IPS-NIHi7 (cell line): Measurements from ENCODE around the gene CTNS.
"Not testable (repeated sequence)": the region's sequence is repeated elsewhere in the genome, so short reads cannot be mapped to it uniquely, and the experiment has no call there.

Source experiments
- DNase-seq: peaks from one replicate; pipeline ENCODE4 v3.0.0; 2012; ENCODE audit warnings: mixed read lengths; ENCODE audit errors: extremely low spot score

The CTNS gene

DNA sequence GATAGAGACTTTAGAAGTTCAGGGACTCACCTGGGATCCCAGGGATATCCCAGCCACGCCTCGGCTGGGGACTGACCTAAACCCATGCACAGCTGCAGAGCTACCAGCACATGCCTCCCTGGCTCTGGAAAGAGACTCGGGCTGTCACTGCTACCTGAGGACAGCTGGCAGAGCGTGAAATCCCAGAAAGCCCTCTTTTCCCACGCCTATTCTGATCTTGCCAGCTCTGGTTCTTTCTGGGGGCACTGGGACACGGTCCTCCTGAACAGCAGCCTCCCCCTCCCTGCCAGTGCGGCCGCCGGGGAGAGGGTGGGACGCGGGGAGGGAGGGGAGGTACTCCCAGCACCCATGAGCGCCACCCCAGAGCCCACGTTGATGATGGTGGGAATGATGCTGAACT lies 48.6 kb downstream of the CTNS start:
- DNase-seq: no peak

GRCh38 chr17:3688027-3688553 lies 51.5 kb downstream of the CTNS start:
- DNase-seq: no peak

GRCh38 chr17:3688852-3689261 lies 52.3 kb downstream of the CTNS start:
- DNase-seq: no peak

DNA sequence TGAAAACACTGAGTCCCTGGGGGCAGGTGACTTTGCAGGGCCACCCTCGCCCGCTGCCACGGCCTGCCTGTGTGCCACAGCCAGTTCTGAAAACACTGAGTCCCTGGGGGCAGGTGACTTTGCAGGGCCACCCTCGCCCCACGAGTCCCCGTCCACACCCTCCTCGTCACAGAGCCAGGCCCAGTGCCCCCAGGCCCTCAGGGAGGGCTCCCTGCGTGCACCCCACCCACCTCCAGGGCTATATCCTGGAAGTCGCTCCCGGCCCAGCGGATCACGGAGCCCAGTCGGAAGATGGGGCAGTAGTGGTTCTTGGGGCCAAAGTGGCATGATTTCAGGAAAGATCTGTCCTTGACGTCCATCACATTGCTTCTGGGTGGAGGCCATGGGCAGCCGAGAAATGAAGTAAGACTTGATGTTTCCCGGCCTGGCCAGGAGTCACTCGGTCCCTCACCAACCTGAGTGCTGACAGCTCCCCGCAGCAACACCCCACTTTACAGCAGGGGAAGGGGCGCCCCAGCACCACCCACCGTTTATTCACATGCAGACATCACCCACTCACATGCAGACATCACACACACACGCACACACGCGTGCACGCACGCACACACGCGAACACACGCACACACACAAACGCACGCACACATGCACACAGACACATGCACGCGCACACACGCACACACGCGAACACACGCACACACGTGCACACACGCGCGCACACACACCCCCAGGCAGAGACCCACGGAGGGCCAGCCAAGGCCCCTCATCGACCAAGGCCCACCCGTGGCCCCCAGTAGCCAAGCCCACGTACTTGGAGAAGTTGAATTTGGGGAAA lies 52.9 kb downstream of the CTNS start:
- no peak for DNase-seq

DNA sequence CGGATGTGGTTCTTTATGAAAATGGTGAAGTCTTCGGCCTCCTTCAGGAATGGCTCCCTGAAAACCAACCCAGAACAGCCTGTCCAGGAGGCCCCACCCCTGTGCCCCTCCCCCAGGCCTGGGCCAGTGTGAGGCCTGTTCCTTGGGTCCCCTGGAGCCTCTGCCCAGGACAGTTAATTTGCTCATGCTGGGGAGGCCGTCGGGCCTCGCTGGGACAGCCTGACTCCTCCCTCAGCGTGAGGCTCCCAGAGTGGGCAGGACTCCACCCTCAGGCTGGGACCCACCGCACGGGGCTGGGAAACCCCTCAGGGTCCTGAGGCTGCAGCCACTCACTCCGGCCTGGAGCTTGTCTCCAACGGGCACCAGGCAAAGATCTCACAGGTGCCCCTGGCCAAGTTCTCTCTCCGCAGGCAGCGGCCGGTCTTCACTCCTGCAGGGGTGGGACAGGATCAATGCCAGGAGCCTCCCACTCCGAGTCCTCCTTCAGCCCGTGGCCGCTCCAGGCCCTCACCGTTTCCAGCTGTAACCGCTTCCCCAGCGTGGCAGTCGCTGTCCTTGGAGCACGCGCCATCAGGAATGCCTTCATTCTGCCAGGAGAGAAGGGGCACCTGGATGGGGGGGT lies 53.6 kb downstream of the CTNS start:
- no peak for DNase-seq

- DNase-seq: peak; percentile 57
Measured at GRCh38 chr17:3691617-3692067, 55.1 kb downstream of the CTNS start.

DNA sequence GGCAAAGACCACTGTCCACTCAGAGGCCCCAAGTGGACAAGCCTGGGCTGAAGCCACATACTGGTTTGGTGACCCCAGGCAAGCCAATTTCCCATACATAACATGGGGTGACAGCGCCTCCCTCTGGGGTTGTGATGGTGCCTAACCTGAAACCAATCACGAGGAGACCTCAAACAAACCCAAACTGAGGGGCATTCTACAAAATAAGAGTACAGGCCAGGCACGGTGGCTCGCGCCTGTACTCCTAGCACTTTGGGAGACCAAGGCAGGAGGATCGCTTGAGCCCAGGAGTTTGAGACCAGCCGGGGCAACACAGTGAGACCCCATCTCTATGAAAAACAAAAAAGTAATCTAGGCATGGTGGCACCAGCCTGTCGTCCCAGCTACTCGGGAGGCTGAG lies 55.8 kb downstream of the CTNS start:
- DNase-seq: no peak

GRCh38 chr17:3693141-3693540 lies 56.6 kb downstream of the CTNS start:
- no peak for DNase-seq

- no peak for DNase-seq
Measured at GRCh38 chr17:3693829-3694231, 57.3 kb downstream of the CTNS start.

DNA sequence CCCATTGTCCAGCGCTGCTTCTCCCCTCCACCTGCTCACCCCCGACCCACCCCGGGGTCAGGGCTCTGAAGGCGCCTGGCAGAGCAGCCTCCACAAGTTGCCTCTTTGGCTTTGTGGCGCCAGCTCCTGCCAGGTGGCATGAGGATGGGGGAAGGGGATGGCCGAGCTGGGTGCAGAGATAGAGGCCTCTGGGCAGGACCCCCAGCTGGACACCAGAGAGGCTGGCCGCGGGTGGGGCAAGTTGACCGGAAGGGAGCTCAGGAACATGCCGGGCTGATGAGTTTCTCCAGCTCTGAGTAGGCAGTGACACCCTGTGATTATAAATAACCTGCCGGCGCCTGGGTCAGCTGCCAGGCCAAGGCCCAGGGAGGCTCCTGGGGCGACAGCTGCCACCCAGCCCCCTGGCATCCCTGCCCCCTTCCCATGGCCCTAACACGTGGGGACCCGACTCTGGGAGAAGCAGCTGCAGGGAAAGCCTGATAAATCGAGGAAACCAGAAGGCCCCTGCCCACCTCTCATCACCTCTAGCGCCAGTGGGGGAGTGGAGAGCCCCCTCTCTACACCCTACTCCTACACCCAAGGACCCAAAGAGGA lies 58.7 kb downstream of the CTNS start:
- DNase-seq: no peak

- peak; percentile 70 for DNase-seq
Measured at GRCh38 chr17:3695723-3696411, 59.3 kb downstream of the CTNS start, which contains the start of gene P2RX5. Gene P2RX5, minus strand, starts transcription at chr17:3696155. Its CDS starts 150 bp downstream, at chr17:3696005.

DNA sequence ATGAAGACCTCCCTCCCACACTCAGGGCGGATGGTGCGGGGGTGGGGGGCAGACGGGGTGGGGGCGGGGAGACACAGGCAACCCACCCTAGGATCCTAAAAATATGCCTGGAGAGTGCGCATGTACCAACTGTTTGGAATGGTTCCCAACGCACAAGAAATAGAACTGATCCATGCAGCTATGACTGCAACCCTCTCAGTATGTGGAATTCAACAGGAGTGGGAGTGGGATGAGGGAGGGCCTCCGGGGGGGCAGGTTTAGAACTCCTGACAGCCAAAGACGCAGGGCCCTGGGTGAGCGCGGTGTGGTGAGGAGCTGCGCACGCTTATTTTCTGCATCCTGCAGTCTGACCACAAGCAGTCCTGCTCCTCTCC lies 60.5 kb downstream of the CTNS start:
- no peak for DNase-seq

GRCh38 chr17:3698139-3698538 lies 61.6 kb downstream of the CTNS start:
- DNase-seq: no peak

DNA sequence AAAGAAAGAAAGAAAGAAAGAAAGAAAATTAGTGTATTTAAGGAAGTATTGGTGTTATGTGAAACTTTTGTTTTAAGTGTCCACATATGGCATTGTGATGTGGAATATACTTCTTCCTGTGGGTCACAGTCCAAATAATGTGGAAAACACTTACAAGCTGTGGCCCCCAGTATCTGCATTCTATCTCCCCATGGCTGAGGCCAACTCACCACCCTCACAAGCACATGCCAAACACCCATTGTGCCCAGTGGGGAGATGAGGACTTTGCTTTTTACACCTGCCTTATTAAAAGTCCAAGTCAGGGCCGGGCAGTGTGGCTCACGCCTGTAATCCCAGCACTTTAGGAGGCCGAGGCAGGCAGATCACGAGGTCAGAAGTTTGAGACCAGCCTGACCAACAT lies 63.4 kb downstream of the CTNS start:
- DNase-seq: no peak

- DNase-seq: not testable (repeated sequence)
Measured at GRCh38 chr17:3702041-3702539, 65.5 kb downstream of the CTNS start.

DNA sequence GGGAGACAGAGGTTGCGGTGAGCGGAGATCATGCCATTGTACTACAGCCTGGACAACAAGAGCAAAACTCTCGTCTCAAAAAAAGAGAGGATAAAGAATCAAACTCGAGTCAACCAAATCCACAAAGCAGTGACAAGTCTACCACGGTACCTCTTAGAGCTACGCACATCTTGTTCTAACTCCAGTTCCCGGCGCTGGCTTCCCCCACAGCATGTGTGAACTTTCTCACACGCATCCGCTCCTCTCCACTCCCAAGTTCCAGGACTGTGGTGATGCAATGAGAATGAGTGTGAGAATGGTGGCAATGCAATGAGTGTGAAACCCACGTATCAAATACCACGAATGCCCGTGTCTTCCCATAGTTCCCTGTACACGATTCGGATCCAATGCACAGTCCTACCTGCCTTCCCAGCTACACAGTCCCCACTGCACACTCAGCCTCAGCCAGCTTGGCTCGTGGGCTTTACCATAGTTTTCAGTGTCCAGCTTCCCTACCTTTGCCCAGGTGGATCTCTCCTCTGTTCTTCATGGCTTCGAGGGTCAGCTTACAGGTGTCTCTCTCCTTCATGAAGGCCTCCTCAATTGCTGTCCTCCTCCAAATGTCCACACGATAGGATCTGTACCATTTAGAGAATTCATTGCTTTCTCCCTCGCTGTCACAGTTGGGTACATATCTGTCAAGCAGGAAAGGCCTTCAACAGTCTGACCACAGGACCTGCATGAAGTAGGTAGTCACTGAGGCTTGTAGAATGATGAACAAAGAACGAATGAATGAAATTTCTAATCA lies 68.6 kb downstream of the CTNS start:
- no peak for DNase-seq

GRCh38 chr17:3705718-3705984 lies 69.1 kb downstream of the CTNS start:
- not testable (repeated sequence) for DNase-seq

DNA sequence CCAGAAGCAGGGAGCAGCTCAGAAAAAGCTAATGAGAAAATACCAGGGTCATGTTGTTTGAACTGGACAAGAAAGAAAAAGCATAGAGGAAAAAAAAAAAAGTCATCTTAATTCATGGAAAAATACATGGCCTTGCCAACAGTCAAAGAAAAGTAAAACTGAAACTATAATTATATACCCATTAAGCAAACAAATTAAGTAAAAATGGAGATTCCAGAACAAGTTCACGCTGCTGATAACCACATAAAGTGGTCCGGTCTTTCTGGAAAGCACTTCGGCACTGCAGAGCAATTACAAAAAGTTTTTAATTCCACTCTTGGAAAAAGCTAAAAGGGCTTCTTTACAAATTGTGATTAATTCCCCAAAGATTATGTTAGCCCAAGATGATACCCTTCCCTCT lies 71.8 kb downstream of the CTNS start:
- DNase-seq: no peak

GRCh38 chr17:3710951-3711383 lies 74.4 kb downstream of the CTNS start:
- DNase-seq: no peak
